GM18499 (cell line): ENCODE measurements around the gene TCF12.
"Not testable (repeated sequence)": the region's sequence is repeated elsewhere in the genome, so short reads cannot be mapped to it uniquely, and the experiment has no call there.

Source experiments
- ATAC-seq: cut with Tn5 transposase; IDR thresholded peaks from one replicate; pipeline ENCODE4 v1.9.1; 2021; ENCODE audit warnings: moderate number of reproducible peaks; ENCODE audit not compliant: insufficient read depth, unreplicated experiment

Gene TCF12

GRCh38 chr15:56943403-56943802, 25.0 kb downstream of the TCF12 start:
- no peak for ATAC-seq

GRCh38 chr15:56944485-56944884, 26.0 kb downstream of the TCF12 start:
- ATAC-seq, result no peak

- ATAC-seq, result no peak
These were observed 27.7 kb downstream of the TCF12 start for GRCh38 chr15:56946150-56946549.

- ATAC-seq, result no peak
These were observed 29.7 kb downstream of the TCF12 start for GRCh38 chr15:56948000-56948763.

GRCh38 chr15:56948764-56949101, 30.3 kb downstream of the TCF12 start:
- no peak for ATAC-seq

- peak; percentile 92 for ATAC-seq
These were observed 32.5 kb downstream of the TCF12 start for GRCh38 chr15:56950979-56951378.

- ATAC-seq, result no peak
These were observed 35.3 kb downstream of the TCF12 start for GRCh38 chr15:56953790-56954189.

GRCh38 chr15:56955011-56955410, 36.6 kb downstream of the TCF12 start:
- not testable (repeated sequence) for ATAC-seq

GRCh38 chr15:56956538-56956937, 38.1 kb downstream of the TCF12 start:
- no peak for ATAC-seq

- ATAC-seq, result no peak
These were observed 39.5 kb downstream of the TCF12 start for GRCh38 chr15:56957812-56958406.

- no peak for ATAC-seq
These were observed 40.8 kb downstream of the TCF12 start for GRCh38 chr15:56959318-56959648.

GRCh38 chr15:56960116-56960515, 41.7 kb downstream of the TCF12 start:
- no peak for ATAC-seq

- ATAC-seq, result no peak
These were observed 44.7 kb downstream of the TCF12 start for GRCh38 chr15:56963126-56963525.

GRCh38 chr15:56963710-56964109, 45.3 kb downstream of the TCF12 start:
- ATAC-seq, result no peak

GRCh38 chr15:56964182-56964581, 45.7 kb downstream of the TCF12 start:
- no peak for ATAC-seq

- ATAC-seq, result no peak
These were observed 47.0 kb downstream of the TCF12 start for GRCh38 chr15:56965231-56966013.

GRCh38 chr15:56967336-56967735, 48.9 kb downstream of the TCF12 start:
- ATAC-seq, result no peak

- no peak for ATAC-seq
These were observed 49.8 kb downstream of the TCF12 start for GRCh38 chr15:56968256-56968655.

- no peak for ATAC-seq
These were observed 50.4 kb downstream of the TCF12 start for GRCh38 chr15:56968821-56969220.

- no peak for ATAC-seq
These were observed 50.9 kb downstream of the TCF12 start for GRCh38 chr15:56969265-56969895.

- no peak for ATAC-seq
These were observed 53.1 kb downstream of the TCF12 start for GRCh38 chr15:56971571-56971970.
